ENCODE measurements around the gene SLC22A7.
"Not testable (repeated sequence)": the region's sequence is repeated elsewhere in the genome, so short reads cannot be mapped to it uniquely, and the experiment has no call there.

SLC22A7 gene

DNA sequence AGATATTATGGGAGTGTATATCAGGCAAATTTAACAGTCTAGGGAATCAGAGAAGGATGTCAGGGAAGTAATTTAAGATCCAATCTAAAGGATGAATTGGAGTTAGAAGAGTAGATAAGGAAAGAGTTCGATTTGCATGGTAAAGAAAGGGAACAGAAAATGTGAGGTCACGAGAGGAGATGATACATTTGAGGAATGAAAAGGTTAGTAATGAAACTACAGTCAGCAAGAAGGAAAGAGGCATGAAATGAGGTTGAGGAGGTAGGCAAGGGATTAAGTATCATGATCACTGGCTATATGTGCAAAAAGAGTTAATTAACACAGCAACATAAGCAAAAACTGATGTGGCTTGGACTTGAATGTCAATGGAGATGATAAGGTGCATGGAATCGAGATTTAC, 49.0 kb downstream of the SLC22A7 start:
- DNase-seq, result no peak

DNA sequence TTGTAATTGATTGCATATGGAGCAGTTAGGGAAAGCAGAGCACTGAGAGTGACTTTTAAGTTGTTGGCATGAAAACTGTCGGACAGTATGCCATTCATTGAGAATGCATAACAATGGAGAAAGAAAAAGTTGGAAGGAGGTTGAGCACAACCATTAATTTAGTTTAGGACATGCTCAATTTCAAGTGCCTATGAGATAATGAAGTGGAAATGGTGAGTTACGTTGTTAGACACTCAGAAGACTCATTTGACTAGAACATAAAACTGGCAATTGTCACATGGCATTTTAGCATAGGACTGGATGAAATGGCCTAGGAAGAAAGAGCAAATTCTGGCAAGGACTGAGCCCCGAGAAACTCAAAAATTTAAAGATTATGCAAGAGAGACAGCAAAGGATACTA, 49.4 kb downstream of the SLC22A7 start:
- DNase-seq, result no peak

DNA sequence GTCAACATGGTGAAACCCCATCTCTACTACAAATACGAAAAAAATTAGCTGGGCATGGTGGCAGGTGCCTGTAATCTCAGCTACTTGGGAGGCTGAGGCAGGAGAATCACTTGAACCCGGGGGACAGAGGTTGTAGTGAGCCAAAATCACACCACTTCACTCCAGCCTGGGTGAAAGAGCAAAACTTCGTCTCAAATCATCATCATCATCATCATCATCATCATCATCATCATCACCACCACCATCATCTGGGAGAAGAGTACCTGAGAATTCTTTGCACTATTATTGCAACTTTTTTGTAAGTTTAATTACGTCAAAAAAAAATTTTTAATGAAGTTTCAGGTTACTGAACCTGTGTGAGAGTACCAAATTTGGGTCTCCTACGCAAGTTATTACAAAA, 53.9 kb downstream of the SLC22A7 start:
- DNase-seq, result not testable (repeated sequence)
